Measurements from ENCODE around the gene NDRG3.

DNA sequence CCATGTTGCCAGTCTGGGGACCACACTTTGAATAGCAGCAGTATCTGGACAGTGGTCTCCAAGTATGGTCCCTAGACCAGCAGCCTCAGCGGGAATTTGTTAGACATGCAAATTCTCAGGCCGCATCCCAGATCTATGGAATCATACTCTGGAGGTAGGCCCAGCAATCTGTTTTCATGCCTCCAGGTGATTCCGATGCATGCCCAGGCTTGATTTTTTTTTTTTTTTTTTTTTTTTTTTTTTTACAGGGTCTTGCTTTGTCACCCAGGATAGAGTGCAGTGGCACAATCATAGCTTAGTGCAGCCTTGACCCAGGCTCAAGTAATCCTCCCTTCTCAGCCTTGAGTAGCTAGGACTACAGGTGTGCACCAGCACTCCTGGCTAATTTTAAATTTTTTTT lies 99.2 kb downstream of the NDRG3 start:
- TF ChIP-seq CTCF (IDR thresholded peaks at IDR 0.05) (no peak), POLR2A (IDR thresholded peaks at IDR 0.05) (no peak)
